KBM-7 (cell line): Measurements from ENCODE around the gene NUMB.
A peak's percentile ranks its signal among the peaks of the same experiment; 100 is the strongest.
"Not testable (repeated sequence)": the region's sequence is repeated elsewhere in the genome, so short reads cannot be mapped to it uniquely, and the experiment has no call there.

ENCODE experiments used
- DNase-seq: peaks from one replicate; pipeline ENCODE4 v3.0.0-alpha.2; 2015
- in situ Hi-C: fragments of 300-500 bp; cut with MboI; formaldehyde crosslinking; loops from 2 replicates; pipeline ENCODE4 v1.14.3; 2020; ENCODE audit warnings: low sequenced_read_pairs, low pct_unique_long_range_greater_than_20kb, mixed read lengths

Gene NUMB

GRCh38 chr14:73376585-73376984, 81.8 kb downstream of the NUMB start:
- DNase-seq = no peak
- in situ Hi-C loops = no loop called here

DNA sequence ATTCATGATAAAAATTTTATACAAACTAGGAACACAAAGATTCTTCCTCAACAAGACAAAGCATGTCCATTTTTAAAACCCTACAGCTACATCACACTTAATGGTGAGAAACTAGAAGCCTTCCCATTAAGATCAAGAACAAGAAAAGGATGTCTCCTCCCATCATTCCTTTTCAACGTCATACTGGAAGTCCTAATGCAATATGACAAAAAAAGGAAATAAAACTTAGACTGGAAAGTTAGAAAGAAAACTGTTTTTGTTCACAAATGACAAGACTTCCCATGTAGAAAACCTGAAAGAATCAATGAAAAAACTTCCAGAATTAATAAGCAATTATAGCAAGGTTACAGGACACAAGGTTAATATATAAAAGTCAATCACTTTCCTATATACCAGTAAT, 82.5 kb downstream of the NUMB start:
- no peak for DNase-seq
- in situ Hi-C loops = no loop called here

GRCh38 chr14:73374218-73374617, 84.1 kb downstream of the NUMB start:
- DNase-seq = no peak
- in situ Hi-C loops = no loop called here

DNA sequence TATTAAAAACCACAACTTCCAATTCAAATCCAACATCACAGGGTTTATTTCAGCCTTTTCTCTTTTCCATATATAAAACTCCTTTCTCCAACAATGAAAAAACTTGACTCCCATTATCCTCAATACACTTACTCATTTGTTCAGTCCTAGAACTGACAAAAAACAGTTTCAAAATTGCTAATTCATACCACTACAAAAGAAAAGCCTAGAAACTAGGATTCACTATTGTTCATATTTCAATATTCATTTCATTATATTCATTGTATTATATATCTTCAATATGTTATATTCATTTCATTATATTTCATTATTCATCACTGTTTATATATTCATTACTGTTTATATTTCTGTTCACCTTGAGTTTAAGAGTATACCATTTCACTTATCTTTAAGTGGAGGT, 85.8 kb downstream of the NUMB start:
- DNase-seq = no peak
- in situ Hi-C loops = no loop called here

DNA sequence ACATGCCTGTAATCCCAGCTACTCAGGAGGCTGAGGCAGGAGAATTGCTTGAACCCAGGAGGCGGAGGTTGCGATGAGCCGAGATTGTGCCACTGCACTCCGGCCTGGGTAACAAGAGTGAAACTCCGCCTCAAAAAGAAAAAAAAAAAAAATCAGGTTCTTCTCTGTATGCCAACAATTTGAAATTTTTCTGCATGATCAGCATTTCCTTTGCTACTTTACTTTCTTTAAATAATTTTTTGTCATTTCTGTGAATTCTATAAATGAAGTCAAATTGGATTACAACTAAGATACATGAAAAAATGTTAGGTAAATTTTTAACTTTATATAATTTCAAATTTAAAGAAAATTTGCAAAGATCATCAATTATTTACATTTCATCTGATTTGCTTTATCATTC, 87.8 kb downstream of the NUMB start:
- in situ Hi-C loops = no loop called here
- no peak for DNase-seq

GRCh38 chr14:73369428-73369827, 88.9 kb downstream of the NUMB start:
- in situ Hi-C loops = no loop called here
- peak; percentile 44 for DNase-seq

GRCh38 chr14:73368616-73369015, 89.7 kb downstream of the NUMB start:
- no peak for DNase-seq
- in situ Hi-C loops = no loop called here

GRCh38 chr14:73365727-73366126, 92.6 kb downstream of the NUMB start:
- no peak for DNase-seq
- in situ Hi-C loops = no loop called here

DNA sequence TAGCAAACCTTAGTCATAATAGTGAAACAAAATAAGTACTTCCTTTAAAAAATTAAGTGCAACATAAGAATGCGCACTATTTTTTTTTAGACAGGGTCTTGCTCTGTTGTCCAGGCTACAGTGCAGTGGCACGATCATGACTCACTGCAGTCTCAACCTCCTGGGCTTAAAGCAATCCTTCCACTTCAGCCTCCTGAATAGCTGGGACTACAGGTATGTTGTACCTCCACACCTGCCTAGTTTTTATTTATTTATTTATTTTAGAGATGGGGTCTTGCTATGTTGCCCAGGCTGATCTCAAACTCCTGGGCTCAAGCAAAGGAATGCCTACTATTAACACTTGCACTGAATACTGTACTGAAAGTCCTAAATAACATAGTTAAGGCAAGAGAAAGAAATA, 93.8 kb downstream of the NUMB start:
- in situ Hi-C loops = no loop called here
- no peak for DNase-seq

GRCh38 chr14:73359445-73359844, 98.9 kb downstream of the NUMB start:
- no peak for DNase-seq
- in situ Hi-C loops = no loop called here

DNA sequence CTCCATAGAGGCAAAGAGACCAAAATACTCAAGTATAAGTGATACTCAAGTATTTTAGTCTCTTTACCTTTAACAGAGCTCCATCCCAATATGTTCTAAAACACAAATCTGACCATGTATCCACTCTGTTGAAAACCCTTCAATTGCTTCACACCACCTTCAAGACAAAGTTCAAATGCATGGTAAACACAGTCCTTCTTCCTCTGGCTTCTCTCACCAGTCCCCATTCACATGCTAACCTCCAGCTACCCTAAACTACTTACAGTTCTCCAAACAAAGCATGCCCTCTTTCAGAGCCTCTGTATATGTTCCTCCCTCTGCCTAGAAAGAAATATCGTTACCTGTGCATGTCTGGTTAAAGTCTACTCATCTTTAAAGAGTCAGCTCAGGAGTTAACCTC, 100.2 kb downstream of the NUMB start:
- no peak for DNase-seq
- in situ Hi-C loops = no loop called here

DNA sequence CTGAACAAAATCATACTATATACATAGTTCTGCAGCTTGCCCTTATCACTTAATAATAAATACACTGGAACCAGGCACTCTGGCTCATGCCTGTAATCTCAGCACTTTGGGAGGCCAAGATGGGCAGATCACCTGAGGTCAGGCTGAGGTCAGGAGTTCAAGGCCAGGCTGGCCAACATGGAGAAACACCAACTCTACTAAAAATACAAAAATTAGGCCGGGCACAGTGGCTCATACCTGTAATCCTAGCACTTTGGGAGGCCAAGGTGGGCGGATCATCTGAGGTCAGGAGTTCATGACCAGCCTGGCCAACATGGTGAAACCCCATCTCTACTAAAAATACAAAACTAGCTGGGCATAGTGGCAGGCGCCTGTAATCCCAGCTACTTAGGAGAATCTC, 109.3 kb downstream of the NUMB start:
- DNase-seq, in situ Hi-C loops: not testable (repeated sequence)

DNA sequence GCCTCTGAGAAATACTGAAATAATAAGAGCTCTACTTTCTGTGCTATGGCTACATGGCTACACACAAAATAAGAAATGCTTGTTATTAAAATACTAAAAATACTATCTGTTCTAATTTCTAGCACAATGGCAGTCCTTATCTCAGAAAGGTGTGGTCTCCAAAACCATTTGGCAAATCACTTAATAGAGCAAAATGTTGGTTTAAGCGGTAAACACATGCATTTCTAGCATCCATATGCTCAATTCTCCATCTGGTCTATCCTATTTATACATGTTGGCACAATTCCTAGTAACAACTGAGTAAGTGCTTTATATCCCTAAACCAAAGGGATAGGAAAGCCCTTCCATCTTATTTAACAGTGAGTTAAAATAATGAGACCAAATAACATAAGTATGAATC, 114.0 kb downstream of the NUMB start:
- in situ Hi-C loops = no loop called here
- no peak for DNase-seq

- no peak for DNase-seq
- in situ Hi-C loops = no loop called here
Measured at GRCh38 chr14:73342670-73343069, 115.7 kb downstream of the NUMB start.

- DNase-seq = no peak
- in situ Hi-C loops = no loop called here
Measured at GRCh38 chr14:73339846-73340595, 118.3 kb downstream of the NUMB start.

DNA sequence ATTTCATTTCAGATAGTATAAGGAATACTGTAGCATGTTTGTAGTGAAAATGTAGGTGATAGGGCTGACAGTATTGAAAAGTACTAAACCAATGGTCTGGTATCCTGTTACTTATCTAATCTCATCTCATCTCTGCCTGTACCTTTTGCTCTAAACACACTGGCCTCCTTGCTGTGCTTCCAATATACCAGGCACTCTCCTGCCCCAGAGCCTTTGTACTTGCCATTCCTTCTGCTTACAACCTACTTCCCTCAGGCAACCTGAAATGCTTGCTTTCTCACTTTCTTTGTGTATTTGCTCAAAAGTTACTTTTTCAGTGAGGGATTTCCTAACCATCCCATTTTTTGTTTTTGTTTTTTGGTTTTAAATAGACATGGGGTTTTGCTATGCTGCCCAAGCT, 119.1 kb downstream of the NUMB start:
- DNase-seq = no peak
- in situ Hi-C loops = no loop called here

DNA sequence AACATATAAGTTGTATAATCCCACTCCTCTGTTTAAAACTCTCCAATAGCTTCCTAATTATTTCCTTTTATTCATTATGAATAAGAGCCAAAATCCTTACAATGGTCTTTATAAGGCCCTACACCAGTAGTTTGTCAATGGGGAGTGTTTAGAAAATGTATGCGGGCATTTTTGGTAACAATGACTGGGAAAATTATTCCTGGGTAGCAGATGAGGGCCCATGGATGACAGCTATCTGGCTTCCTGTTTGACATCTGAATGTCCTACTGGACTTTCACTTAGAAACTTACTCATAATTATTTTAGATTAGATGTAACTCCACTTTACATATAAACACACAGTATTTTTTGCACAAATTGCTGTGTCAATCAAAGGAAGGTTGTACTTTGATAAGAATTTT, 119.8 kb downstream of the NUMB start:
- in situ Hi-C loops = no loop called here
- no peak for DNase-seq

DNA sequence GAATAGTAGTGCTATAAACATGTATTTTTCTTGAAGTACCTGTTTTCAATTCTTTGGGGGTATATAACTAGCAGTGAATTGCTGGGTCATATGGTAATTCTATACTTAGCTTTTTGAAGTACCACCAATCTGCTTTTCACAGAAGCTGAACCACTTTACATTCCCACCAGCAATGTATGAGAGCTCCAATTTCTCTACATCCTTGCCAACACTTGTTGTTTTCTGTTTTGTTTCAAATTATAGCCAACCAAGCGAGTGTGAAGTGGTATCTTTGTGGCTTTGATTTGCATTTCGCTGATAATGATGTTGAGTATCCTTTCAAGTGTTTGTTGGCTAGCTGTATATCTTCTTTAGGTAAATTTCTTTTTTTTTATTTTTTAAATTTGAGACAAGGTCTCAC, 125.3 kb downstream of the NUMB start:
- DNase-seq = no peak
- in situ Hi-C loops = no loop called here

DNA sequence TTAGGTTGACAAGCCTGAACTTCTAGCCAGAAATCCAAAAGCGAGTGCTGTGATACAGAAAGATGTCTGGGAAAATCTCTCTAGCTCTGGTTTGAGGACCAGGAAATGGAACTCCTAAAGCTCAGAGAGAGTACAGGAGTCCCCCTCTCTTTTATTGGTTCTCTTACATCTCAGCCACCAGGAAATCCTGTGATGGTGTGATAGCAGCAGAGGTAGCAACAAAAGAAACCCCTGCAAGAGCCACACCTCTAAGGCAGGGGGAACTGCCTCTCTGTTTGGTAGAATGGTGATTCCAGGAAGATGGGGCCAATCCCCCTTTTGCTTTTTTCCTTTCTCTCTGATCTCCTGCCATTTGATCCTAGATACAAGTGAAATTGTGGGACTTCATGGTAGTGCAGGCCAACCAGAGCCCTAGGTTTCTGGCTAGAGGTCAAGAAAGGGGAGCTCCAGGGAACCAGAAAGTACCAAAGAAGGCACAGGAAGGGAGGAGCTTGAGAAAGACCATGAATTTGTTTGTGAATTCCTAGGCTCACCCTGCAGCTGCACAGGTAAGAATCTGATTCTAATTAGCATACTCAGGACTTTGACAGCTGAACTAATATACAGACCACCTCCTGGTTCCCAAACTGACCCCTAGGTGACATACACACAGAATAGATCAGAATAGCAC, 132.6 kb downstream of the NUMB start:
- peak; percentile 8 for DNase-seq
- in situ Hi-C loops = no loop called here

DNA sequence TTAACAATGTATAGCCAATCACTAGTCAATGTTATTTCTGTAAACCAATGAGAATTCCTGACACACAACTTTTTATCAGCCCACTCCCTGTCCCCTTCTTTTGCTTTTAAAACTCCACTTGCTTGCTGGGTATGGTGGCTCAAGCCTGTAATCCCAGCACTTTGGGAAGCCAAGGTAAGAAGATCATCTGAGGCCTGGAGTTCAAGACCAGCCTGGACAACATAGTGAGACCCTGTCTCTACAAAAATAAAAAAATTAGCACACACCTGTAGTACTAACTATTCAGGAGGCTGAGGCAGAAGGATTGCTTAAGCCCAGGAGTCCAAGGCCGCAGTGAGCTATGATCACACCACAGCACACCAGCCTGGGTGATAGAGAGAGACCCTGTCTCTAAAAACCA, 133.3 kb downstream of the NUMB start:
- in situ Hi-C loops = no loop called here
- no peak for DNase-seq

GRCh38 chr14:73324533-73324932, 133.8 kb downstream of the NUMB start:
- in situ Hi-C loops = no loop called here
- DNase-seq = no peak
